Esophagus muscularis mucosa (tissue), 3 donors: Measurements from ENCODE around the gene CIAPIN1.

Source experiments
- POLR2AphosphoS5 ChIP-seq, 2 donors: sonication (generic); formaldehyde crosslinking; IDR thresholded peaks; one replicate each; pipeline ENCODE4 v1.6.1; 2017; ENCODE audit warnings: antibody characterized with exemption in 2 of 2
- TF ChIP-seq, protein P1 (sequence below), 3 experiments: fragments of 200-600 bp in 2 of 3; fragments of 450-650 bp in 1 of 3; sonication (generic) in 2 of 3; IDR thresholded peaks; one replicate each; pipeline ENCODE4 v1.5.1; 2017 to 2019; ENCODE audit warnings: antibody characterized with exemption in 3 of 3, mild to moderate bottlenecking in 2 of 3, moderate library complexity in 1 of 3

GRCh38 chr16:57394444-57394843 is 52.7 kb downstream of the CIAPIN1 start:
- TF ChIP-seq POLR2AphosphoS5 (IDR thresholded peaks at IDR 0.05) = no peak
- TF ChIP-seq, protein P1, sequence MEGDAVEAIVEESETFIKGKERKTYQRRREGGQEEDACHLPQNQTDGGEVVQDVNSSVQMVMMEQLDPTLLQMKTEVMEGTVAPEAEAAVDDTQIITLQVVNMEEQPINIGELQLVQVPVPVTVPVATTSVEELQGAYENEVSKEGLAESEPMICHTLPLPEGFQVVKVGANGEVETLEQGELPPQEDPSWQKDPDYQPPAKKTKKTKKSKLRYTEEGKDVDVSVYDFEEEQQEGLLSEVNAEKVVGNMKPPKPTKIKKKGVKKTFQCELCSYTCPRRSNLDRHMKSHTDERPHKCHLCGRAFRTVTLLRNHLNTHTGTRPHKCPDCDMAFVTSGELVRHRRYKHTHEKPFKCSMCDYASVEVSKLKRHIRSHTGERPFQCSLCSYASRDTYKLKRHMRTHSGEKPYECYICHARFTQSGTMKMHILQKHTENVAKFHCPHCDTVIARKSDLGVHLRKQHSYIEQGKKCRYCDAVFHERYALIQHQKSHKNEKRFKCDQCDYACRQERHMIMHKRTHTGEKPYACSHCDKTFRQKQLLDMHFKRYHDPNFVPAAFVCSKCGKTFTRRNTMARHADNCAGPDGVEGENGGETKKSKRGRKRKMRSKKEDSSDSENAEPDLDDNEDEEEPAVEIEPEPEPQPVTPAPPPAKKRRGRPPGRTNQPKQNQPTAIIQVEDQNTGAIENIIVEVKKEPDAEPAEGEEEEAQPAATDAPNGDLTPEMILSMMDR (IDR thresholded peaks at IDR 0.05) = no peak
